Stimulated activated CD8-positive, alpha-beta memory T cell treated with anti-CD3 and anti-CD28 coated beads, Interleukin-15, amount 100 ng/mL, for 24 hours (primary cell): ENCODE results near the gene ZNF18.
A peak's percentile ranks its signal among the peaks of the same experiment; 100 is the strongest.

Source experiments
- DNase-seq: peaks from one replicate; pipeline ENCODE4 v3.0.0-alpha.2; 2020; ENCODE audit warnings: low read depth

The ZNF18 gene

GRCh38 chr17:11997147-11997971 is at the start of gene ZNF18:
Gene ZNF18 (minus strand): TSS chr17:11997475. CDS start chr17:11992829, 4,646 bp downstream.
- DNase-seq: peak; percentile 91

- DNase-seq: no peak
Observed at GRCh38 chr17:12046786-12047185, 49.5 kb upstream of the ZNF18 start.

GRCh38 chr17:12043702-12044101 is 46.4 kb upstream of the ZNF18 start:
- no peak for DNase-seq

- no peak for DNase-seq
Observed at GRCh38 chr17:12041312-12041711, 44.0 kb upstream of the ZNF18 start.

- no peak for DNase-seq
Observed at GRCh38 chr17:12040478-12040877, 43.2 kb upstream of the ZNF18 start.

GRCh38 chr17:12037970-12038369 is 40.7 kb upstream of the ZNF18 start:
- no peak for DNase-seq

- no peak for DNase-seq
Observed at GRCh38 chr17:12035673-12036072, 38.4 kb upstream of the ZNF18 start.

GRCh38 chr17:12034538-12034937 is 37.3 kb upstream of the ZNF18 start:
- DNase-seq: no peak

GRCh38 chr17:12028611-12029010 is 31.3 kb upstream of the ZNF18 start:
- DNase-seq: no peak

GRCh38 chr17:12027658-12028057 is 30.4 kb upstream of the ZNF18 start:
- no peak for DNase-seq

GRCh38 chr17:12024327-12024726 is 27.1 kb upstream of the ZNF18 start:
- DNase-seq: no peak

GRCh38 chr17:12022310-12022709 is 25.0 kb upstream of the ZNF18 start:
- no peak for DNase-seq

GRCh38 chr17:12021623-12022140 is 24.4 kb upstream of the ZNF18 start:
- DNase-seq: no peak

GRCh38 chr17:12020642-12021622 is 23.7 kb upstream of the ZNF18 start, which contains the start of gene MAP2K4:
Gene MAP2K4 (plus strand): TSS chr17:12020877. CDS start chr17:12020887, 10 bp downstream.
- peak; percentile 96 for DNase-seq

- DNase-seq: no peak
Observed at GRCh38 chr17:12007466-12007865, 10.2 kb upstream of the ZNF18 start.

GRCh38 chr17:11999696-12000095 is 2.4 kb upstream of the ZNF18 start:
- no peak for DNase-seq

GRCh38 chr17:11997972-11998233 is 628 bp upstream of the ZNF18 start:
- DNase-seq: no peak

GRCh38 chr17:11996722-11997146 is 541 bp downstream of the ZNF18 start:
- peak; percentile 21 for DNase-seq

GRCh38 chr17:11991461-11991860 is 5.8 kb downstream of the ZNF18 start:
- DNase-seq: no peak

- DNase-seq: no peak
Observed at GRCh38 chr17:11990363-11990983, 6.8 kb downstream of the ZNF18 start.

- no peak for DNase-seq
Observed at GRCh38 chr17:11986942-11987329, 10.3 kb downstream of the ZNF18 start.
